KOPT-K1 (cell line): ENCODE results near the gene ROR1.

ENCODE experiments used
- H3K27ac ChIP-seq: fragments of 200-600 bp; sonication (generic); 2 replicates; pipeline ENCODE4 v1.5.1; 2016; ENCODE audit warnings: antibody characterized with exemption, mild to moderate bottlenecking, low read depth, low read length; ENCODE audit not compliant: poor library complexity, severe bottlenecking
- H3K36me3 ChIP-seq: fragments of 200-600 bp; sonication (generic); 2 replicates; pipeline ENCODE4 v1.5.1; 2017; ENCODE audit warnings: antibody characterized with exemption, mild to moderate bottlenecking, low read length, moderate library complexity; ENCODE audit not compliant: insufficient read depth
- H3K9me3 ChIP-seq: fragments of 200-600 bp; sonication (generic); 2 replicates; pipeline ENCODE4 v1.5.1; 2017; ENCODE audit warnings: antibody characterized with exemption, low read length, mild to moderate bottlenecking; ENCODE audit not compliant: insufficient read depth, poor library complexity, severe bottlenecking

ROR1 gene

GRCh38 chr1:63917571-63918417, 144.0 kb downstream of the ROR1 start:
- Histone ChIP-seq H3K36me3 (no peaks in the 10 kb centered on the region), H3K9me3 (no peaks in the 10 kb centered on the region), H3K27ac (no peak overlapping the region)

GRCh38 chr1:63918418-63918945, 144.7 kb downstream of the ROR1 start:
- H3K36me3 ChIP-seq = no peaks in the 10 kb centered on the region
- no peaks in the 10 kb centered on the region for H3K9me3 ChIP-seq

DNA sequence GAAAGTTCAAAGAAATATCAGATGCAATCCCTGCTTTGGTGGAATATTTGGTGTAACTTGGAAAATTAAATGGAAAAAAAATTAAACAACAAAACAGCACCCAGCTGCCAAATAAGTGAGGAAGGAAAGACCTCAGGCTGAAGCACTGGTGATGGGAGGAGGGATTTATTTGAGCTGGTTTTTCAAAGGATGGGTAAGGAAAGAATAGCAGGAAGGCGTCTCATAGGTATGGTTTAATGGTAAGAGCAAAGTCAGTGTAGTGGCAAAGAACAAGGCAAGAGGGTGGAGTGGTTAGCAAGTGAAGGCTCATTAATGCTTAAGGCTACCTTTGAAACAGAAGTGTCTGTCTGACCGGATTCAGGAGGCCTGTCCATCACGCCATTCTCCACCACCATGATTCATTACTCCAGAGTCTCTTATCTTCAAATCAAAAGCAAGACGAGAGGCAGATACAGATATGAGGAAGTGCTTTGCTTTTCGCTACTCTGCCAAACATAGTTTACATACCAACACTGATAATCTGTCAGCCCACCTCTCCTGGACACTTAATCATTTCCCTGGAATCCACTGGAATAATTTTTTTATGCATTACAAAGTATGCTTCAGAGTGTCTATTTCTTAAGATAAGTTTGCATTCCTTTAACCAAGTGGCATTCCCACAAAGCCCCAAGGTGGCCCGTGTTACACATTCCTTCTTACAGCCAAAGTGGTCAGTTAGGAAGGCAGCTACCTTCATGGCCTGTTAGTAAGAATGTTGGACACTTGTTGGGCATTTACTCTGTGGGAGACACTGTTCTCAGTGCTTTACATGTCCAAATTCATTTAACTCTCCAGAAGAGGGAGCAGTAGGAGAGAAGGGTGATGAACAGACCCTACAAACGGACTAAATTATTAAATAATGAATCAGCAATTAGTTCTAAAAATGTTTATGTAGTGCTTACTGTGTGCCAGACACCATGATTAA, 146.6 kb downstream of the ROR1 start:
- Histone ChIP-seq H3K36me3 (no peaks in the 10 kb centered on the region), H3K9me3 (no peaks in the 10 kb centered on the region), H3K27ac (no peak overlapping the region)

More at GRCh38 chr1:63918418-63918945, 144.7 kb downstream of the ROR1 start:
- no peak overlapping the region for H3K27ac ChIP-seq

GRCh38 chr1:63921359-63921758, 147.5 kb downstream of the ROR1 start:
- no peak overlapping the region for H3K27ac ChIP-seq
- no peaks in the 10 kb centered on the region for H3K36me3 ChIP-seq
- H3K9me3 ChIP-seq = no peaks in the 10 kb centered on the region

DNA sequence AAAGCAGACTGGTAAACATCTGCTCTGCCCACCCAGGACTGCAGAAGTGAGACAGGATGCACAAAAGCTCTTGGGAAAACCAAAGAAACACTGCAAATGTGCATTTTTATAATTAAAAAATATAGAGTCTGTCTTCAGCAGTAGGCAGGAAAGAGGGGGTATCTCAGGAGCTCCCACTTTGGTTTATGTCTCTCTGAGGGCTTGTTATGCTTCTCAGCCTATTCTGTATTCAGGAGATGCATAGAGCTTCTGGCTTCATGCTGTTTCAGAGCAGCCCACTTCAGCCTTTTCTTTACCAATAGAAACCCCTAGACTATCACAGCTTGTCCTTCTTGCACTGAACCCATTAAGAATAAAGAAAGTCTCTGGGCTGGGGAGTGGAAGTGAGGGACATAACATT, 148.0 kb downstream of the ROR1 start:
- H3K36me3 ChIP-seq = no peaks in the 10 kb centered on the region
- H3K27ac ChIP-seq = no peak overlapping the region
- no peaks in the 10 kb centered on the region for H3K9me3 ChIP-seq

- no peaks in the 10 kb centered on the region for H3K36me3 ChIP-seq
- no peaks in the 10 kb centered on the region for H3K9me3 ChIP-seq
- H3K27ac ChIP-seq = no peak overlapping the region
Measured at GRCh38 chr1:63922848-63923247, 149.0 kb downstream of the ROR1 start.

DNA sequence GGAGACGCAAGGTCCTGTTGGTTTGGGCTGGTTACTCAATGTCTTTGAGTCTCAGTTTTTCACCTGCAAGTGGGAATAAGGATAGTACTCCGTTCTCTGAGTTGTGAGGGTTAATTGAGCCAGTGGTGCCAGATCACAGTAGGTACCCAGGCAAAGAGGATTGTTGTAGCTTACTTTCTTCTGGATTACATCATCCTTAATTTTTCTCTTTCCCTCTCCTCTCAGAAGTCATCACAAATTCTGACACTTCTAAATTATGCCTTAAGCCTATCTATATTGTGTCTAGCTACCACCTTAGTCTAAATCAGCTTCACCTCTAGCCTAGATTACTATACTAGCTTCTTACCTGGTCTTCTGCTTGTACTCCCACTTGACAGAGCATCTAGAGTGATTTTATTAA, 149.5 kb downstream of the ROR1 start:
- Histone ChIP-seq H3K9me3 (no peaks in the 10 kb centered on the region), H3K27ac (no peak overlapping the region)

DNA sequence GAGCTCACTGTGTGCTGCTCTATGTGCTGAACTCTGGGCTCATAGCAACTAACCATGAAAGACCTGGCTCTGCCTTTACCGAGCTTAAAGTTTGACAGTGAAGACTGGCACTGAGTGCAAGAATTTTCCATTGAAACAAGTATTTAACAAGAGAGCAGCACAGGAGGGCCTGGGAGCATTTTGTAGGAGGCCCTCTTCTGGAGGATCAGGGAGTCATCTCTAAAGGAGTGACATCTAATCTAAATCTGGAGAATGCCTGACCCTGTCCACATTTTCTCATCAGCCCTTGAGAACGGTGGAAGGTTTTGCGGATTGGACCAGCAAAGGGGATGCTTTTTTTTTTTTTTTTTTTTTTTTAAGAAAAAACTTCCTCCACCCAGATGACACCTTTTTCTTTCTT, 150.8 kb downstream of the ROR1 start:
- Histone ChIP-seq H3K36me3 (no peaks in the 10 kb centered on the region), H3K27ac (no peak overlapping the region)

More for the DNA sequence above, 149.5 kb downstream of the ROR1 start:
- no peaks in the 10 kb centered on the region for H3K36me3 ChIP-seq

DNA sequence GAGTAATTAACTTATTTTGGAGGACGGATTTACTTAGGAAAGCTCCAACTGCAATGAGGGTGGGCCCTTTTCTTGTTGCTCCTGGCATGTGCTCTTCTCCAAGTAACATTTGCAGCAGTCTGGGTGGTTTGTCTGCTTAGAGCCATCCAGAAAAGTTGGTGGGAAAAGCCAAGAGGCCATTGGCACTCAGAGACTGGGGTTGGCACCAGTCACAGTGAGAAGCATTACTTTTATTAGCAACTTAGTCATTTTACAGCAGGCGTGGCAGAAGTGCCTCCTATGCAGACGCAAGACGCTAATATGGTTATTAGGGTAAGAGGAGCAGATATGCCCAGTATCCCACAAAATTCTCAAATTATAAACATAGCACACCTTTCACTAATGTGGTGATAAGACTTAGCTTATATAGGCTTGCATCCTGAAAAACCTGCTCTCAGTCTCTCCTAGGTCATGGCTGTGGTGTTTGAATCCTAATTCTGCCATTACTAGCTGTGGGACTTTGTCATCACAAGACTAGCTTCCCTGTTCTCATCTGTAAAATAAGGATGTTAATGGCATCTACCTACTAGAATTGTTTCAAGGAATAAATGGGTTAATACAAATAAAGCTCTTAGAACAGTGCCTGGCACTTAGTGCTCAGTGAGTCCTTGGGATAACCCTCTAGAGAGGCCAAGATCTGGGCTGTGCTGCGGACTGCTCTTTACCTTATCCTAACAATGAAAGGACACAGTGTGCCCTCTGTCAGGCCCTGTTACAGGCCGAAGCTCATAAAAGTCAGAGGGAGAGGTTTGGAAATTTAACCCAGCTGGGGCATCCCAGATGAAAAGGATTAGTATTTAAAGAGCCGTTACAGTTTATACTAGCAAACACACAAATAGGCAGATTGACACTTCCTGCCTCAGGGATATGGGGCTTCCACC, 154.6 kb downstream of the ROR1 start:
- no peaks in the 10 kb centered on the region for H3K9me3 ChIP-seq
- H3K36me3 ChIP-seq = no peaks in the 10 kb centered on the region
- no peak overlapping the region for H3K27ac ChIP-seq

More for the DNA sequence above, 150.8 kb downstream of the ROR1 start:
- H3K9me3 ChIP-seq = no peaks in the 10 kb centered on the region

DNA sequence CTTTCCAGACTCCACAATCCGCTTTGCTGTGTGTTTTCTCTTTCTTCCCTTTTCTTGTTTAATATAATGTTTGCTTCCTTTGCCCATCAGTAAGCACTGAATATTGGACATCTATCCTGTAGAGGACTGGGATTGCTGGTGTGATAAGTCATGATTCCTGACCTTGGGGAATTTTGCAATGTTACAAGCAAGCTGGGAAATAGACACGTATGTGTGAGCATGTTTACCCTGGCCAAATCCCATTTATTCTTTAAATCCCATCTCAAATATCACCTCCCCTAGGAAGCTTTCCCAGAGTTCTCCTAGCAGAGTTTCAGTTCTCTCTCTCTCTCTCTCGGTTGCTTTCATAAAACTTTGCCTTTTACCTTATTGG, 155.3 kb downstream of the ROR1 start:
- Histone ChIP-seq H3K27ac (no peak overlapping the region), H3K9me3 (no peaks in the 10 kb centered on the region), H3K36me3 (no peaks in the 10 kb centered on the region)

DNA sequence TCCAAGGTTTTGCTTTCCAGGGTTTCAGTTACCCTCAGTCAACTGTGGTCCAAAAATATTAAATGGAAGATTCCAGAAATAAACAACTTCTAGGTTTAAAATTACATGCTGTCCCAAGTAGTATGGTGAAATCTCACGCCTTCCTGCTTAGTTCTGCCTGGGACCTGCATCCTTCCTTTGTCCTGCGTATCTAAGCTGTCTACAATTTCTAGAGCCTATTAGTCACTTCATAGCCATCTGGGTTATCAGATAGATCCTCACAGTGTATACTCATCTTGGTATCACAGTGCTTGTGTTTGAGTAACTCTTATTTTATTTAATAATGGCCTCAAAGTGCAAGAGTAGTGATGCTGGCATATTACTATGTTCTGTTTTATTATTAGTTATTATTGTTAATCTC, 157.7 kb downstream of the ROR1 start:
- no peaks in the 10 kb centered on the region for H3K9me3 ChIP-seq
- no peaks in the 10 kb centered on the region for H3K36me3 ChIP-seq
- no peak overlapping the region for H3K27ac ChIP-seq

- no peaks in the 10 kb centered on the region for H3K36me3 ChIP-seq
- H3K27ac ChIP-seq = no peak overlapping the region
- no peaks in the 10 kb centered on the region for H3K9me3 ChIP-seq
Measured at GRCh38 chr1:63934697-63935096, 160.9 kb downstream of the ROR1 start.

DNA sequence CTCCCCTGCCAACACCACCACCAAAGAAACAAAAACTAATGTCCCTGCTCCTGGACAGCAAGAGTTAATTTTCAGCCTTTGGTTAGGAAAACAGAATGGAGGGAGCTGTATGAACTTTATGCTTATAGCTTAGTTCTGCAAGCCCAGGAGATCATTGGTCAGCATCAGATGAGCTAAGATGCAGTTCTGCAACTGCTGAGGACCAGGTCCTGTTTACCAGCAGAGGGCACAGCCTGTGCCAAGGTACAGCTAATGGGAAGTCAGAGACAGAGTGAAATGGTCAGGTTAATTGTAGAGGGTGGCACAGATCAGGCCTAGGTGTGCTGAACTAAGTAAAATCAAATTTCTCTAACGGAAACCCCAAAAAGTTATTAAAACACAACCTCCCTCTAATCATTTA, 161.3 kb downstream of the ROR1 start:
- no peak overlapping the region for H3K27ac ChIP-seq
- H3K36me3 ChIP-seq = no peaks in the 10 kb centered on the region
- no peaks in the 10 kb centered on the region for H3K9me3 ChIP-seq

DNA sequence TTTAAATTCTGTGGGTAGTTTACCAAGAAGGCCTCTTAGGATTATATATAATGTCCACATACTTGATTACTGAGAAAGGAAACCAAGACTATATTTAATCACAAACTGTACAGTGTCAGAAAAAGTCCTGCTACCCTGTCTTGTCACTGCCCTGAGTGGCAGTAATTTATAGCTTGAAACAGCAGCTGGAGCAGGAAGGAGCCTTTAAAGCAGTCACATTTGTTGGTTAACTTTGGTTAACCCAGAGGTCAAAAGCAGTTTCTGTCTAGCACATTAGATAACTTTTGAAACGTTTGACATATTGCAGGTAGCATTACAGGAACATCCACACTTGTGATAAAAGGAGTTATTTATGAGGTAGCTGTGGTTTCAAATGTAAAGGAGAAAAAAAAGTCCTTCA, 161.7 kb downstream of the ROR1 start:
- Histone ChIP-seq H3K27ac (no peak overlapping the region), H3K9me3 (no peaks in the 10 kb centered on the region), H3K36me3 (no peaks in the 10 kb centered on the region)
